Thoracic aorta (tissue), 2 donors: ENCODE results near the gene TSFM. TPM values are rescaled to one million over a fixed set of nuclear protein-coding genes. Genes with fewer than 3 reads are reported as not detected.
"Not testable (repeated sequence)": the region's sequence is repeated elsewhere in the genome, so short reads cannot be mapped to it uniquely, and the experiment has no call there.

Source experiments
- ATAC-seq: fragments of 150-250 bp; one replicate; pipeline ENCODE4 v1.8.0; 2017; ENCODE audit warnings: low read depth; ENCODE audit not compliant: insufficient number of reproducible peaks, low FRiP score
- DNase-seq: peaks from one replicate; pipeline ENCODE4 v3.0.0-alpha.2; 2020; ENCODE audit warnings: low spot score
- H3K27ac ChIP-seq, 2 donors: fragments of 200-600 bp; sonication (generic); 1 replicate in 1 of 2; 2 replicates in 1 of 2; pipeline ENCODE4 v1.5.1; 2016; ENCODE audit warnings: mild to moderate bottlenecking in 2 of 2, moderate library complexity in 2 of 2
- H3K27me3 ChIP-seq: fragments of 200-600 bp; sonication (generic); replicated peaks from 2 replicates; pipeline ENCODE4 v1.6.0; 2016; ENCODE audit warnings: mild to moderate bottlenecking; ENCODE audit not compliant: insufficient read depth
- H3K36me3 ChIP-seq: fragments of 200-600 bp; sonication (generic); one replicate; pipeline ENCODE4 v1.5.1; 2016
- H3K4me1 ChIP-seq, 2 donors: fragments of 200-600 bp; sonication (generic); 1 replicate in 1 of 2; 2 replicates in 1 of 2; pipeline versions ENCODE4 v1.5.1 to v1.6.0; 2016; ENCODE audit warnings: low read depth in 2 of 2, mild to moderate bottlenecking in 1 of 2; ENCODE audit not compliant: control insufficient read depth in 1 of 2
- H3K4me3 ChIP-seq: fragments of 200-600 bp; sonication (generic); 2 replicates; pipeline ENCODE4 v1.5.1; 2016; ENCODE audit warnings: mild to moderate bottlenecking
- H3K9me3 ChIP-seq: fragments of 200-600 bp; sonication (generic); 2 replicates; pipeline ENCODE4 v1.5.1; 2016
- CTCF ChIP-seq: fragments of 200-600 bp; sonication (generic); IDR thresholded peaks from one replicate; pipeline ENCODE4 v1.5.1; 2019; ENCODE audit warnings: antibody characterized with exemption
- total RNA-seq, 2 donors: library from RNA; depleted of rRNA; stranded (reverse); fragments of >200 nt; gene quantifications; one replicate each; pipeline versions ENCODE4 v1.1.0 to v1.2.3, GENCODE V29; 2016

TSFM gene
- total RNA-seq, 2 donors from 2014 or later = 15.4 to 19.3 TPM

- no peak overlapping the region for H3K27ac ChIP-seq
- peaks cover 23 to 49% of the 10 kb centered on the region in 2 donors for H3K4me1 ChIP-seq
- DNase-seq (no peak), ATAC-seq (no peak)
- no peak overlapping the region for H3K4me3 ChIP-seq
- H3K36me3 ChIP-seq = no peaks in the 10 kb centered on the region
- no peaks in the 10 kb centered on the region for H3K27me3 ChIP-seq
- TF ChIP-seq CTCF = no peak
- no peaks in the 10 kb centered on the region for H3K9me3 ChIP-seq
Measured at GRCh38 chr12:57769594-57769993, 13.0 kb upstream of the TSFM start.

GRCh38 chr12:57770734-57771133, 11.9 kb upstream of the TSFM start:
- Histone ChIP-seq H3K9me3 (no peaks in the 10 kb centered on the region), H3K27ac (peak overlapping the region in 1 of 2 donors; percentile 94), H3K4me1 (peaks cover 13 to 38% of the 10 kb centered on the region in 2 donors), H3K27me3 (no peaks in the 10 kb centered on the region), H3K36me3 (peaks cover 3% of the 10 kb centered on the region), H3K4me3 (no peak overlapping the region)
- no peak for TF ChIP-seq CTCF
- DNase-seq (no peak), ATAC-seq (no peak)

GRCh38 chr12:57771236-57771872, 11.2 kb upstream of the TSFM start:
- Histone ChIP-seq H3K27me3 (no peaks in the 10 kb centered on the region), H3K4me1 (peaks cover 9 to 32% of the 10 kb centered on the region in 2 donors), H3K27ac (peak overlapping the region; percentile 94 to 98), H3K9me3 (no peaks in the 10 kb centered on the region), H3K4me3 (peak overlapping the region; percentile 97), H3K36me3 (peaks cover 8% of the 10 kb centered on the region)
- peak; percentile 87 for DNase-seq
- no peak for TF ChIP-seq CTCF
- peak; percentile 47 for ATAC-seq

- Histone ChIP-seq H3K27ac (peak within 1 kb of the TSS; percentile 94 to 98), H3K4me3 (peak within 1 kb of the TSS; percentile 97), H3K4me1 (peaks cover 9 to 26% of the 10 kb centered on the region in 2 donors), H3K36me3 (peaks cover 8% of the 10 kb centered on the region), H3K27me3 (no peaks in the 10 kb centered on the region), H3K9me3 (no peaks in the 10 kb centered on the region)
- DNase-seq (peak; percentile 88), ATAC-seq (peak; percentile 86)
- no peak for TF ChIP-seq CTCF
Measured at GRCh38 chr12:57771873-57772428, 10.6 kb upstream of the TSFM start, which contains the start of gene METTL1. TSS of gene METTL1 (minus strand) at chr12:57772105. CDS start at chr12:57772083, 22 bp downstream.

GRCh38 chr12:57772429-57773322, 9.9 kb upstream of the TSFM start, which contains the start of gene EEF1AKMT3:
TSS of gene EEF1AKMT3 (plus strand) at chr12:57772614. CDS start at chr12:57772725, 111 bp downstream.
- Histone ChIP-seq H3K36me3 (peaks cover 8% of the 10 kb centered on the region), H3K4me3 (peak within 1 kb of the TSS; percentile 97), H3K9me3 (no peaks in the 10 kb centered on the region), H3K27me3 (no peaks in the 10 kb centered on the region), H3K4me1 (peaks cover 9 to 24% of the 10 kb centered on the region in 2 donors), H3K27ac (peak within 1 kb of the TSS; percentile 94 to 98)
- ATAC-seq (peak; percentile 20), DNase-seq (peak; percentile 36)
- no peak for TF ChIP-seq CTCF

GRCh38 chr12:57774634-57775033, 8.0 kb upstream of the TSFM start:
- ATAC-seq, H3K4me3 ChIP-seq, H3K27ac ChIP-seq, H3K36me3 ChIP-seq, H3K9me3 ChIP-seq, H3K27me3 ChIP-seq, DNase-seq: not testable (repeated sequence)
- peaks cover 9 to 24% of the 10 kb centered on the region in 2 donors for H3K4me1 ChIP-seq
